AG10803 (cell line): ENCODE measurements around the gene GKAP1.
"Not testable (repeated sequence)": the region's sequence is repeated elsewhere in the genome, so short reads cannot be mapped to it uniquely, and the experiment has no call there.

Experiments
- DNase-seq: peaks from one replicate; pipeline ENCODE4 v3.0.0; 2010; ENCODE audit warnings: low read depth
- H3K4me3 ChIP-seq: 2 replicates; pipeline ENCODE4 v1.5.1; 2011; ENCODE audit warnings: mild to moderate bottlenecking, low read length, control low read depth
- TF ChIP-seq, protein P1 (sequence below): conservative IDR thresholded peaks from 2 replicates; pipeline ENCODE4 v1.5.1; 2011; ENCODE audit warnings: mild to moderate bottlenecking, low read length, control low read depth, inconsistent platforms

Gene GKAP1

DNA sequence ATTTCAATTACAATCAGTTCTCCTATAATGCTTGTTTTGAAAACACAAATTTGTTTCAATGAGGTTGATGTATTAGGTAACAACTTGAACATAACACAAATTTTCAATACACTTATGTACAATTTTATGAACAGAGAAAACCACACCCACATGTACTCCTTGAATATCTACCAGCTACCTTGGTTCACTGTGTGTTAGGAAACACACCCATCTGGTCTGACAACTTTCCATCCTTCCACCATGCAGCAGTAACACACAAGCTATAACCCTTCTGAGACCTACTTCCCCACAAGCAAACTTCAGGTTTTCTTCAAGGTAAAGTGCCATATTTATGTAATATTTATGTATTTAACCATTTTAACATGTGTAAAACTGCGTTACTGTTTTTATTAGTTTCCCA lies 73.4 kb downstream of the GKAP1 start:
- TF ChIP-seq, protein P1, sequence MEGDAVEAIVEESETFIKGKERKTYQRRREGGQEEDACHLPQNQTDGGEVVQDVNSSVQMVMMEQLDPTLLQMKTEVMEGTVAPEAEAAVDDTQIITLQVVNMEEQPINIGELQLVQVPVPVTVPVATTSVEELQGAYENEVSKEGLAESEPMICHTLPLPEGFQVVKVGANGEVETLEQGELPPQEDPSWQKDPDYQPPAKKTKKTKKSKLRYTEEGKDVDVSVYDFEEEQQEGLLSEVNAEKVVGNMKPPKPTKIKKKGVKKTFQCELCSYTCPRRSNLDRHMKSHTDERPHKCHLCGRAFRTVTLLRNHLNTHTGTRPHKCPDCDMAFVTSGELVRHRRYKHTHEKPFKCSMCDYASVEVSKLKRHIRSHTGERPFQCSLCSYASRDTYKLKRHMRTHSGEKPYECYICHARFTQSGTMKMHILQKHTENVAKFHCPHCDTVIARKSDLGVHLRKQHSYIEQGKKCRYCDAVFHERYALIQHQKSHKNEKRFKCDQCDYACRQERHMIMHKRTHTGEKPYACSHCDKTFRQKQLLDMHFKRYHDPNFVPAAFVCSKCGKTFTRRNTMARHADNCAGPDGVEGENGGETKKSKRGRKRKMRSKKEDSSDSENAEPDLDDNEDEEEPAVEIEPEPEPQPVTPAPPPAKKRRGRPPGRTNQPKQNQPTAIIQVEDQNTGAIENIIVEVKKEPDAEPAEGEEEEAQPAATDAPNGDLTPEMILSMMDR, result no peak

DNA sequence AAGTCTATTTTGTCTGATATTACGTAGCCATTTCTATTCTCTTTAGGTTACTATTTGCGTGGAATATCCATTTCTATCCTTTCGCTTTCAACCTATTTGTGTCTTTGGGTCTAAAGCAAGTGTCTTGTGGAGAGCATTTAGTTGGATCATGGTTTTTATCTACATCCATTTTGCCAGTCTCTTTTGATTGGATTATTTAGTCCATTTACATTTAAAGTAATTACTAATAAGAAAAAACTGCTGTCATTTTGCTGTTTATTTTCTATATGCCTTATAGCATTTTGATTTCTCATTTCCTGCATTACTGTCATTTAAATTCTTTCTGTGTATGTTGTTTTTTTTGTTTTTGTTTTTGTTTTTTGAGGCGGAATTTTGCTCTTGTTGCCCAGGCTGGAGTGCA lies 83.8 kb downstream of the GKAP1 start:
- no peak overlapping the region for H3K4me3 ChIP-seq
- DNase-seq, result no peak
- TF ChIP-seq, protein P1, result no peak

More for the DNA sequence above, 73.4 kb downstream of the GKAP1 start:
- no peak for DNase-seq
- H3K4me3 ChIP-seq, result no peak overlapping the region

- DNase-seq, H3K4me3 ChIP-seq: not testable (repeated sequence)
Measured at GRCh38 chr9:83728591-83729368, 88.8 kb downstream of the GKAP1 start.

DNA sequence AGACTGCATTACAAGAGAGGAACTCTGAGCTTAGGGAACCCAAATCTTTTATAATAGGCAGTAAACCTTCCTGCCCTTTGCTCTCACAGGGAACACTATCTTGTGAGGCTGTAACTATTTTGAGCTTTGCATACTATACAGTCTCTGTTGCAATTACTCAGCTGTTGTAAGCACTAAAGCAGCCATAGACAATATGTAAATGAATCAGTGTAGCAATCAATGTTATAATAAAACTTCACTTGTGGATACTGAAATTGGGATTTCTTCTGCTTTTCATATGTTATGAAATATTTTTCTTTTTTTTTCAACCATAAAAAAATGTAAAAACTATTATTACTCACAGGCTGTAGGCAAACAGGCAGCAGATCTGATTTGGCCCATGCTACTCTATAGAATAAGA lies 93.1 kb downstream of the GKAP1 start:
- TF ChIP-seq, protein P1, result no peak
- H3K4me3 ChIP-seq, result no peak overlapping the region
- DNase-seq, result no peak

GRCh38 chr9:83722726-83723495 lies 94.7 kb downstream of the GKAP1 start:
- TF ChIP-seq, protein P1, result no peak
- no peak overlapping the region for H3K4me3 ChIP-seq
- no peak for DNase-seq

- no peak overlapping the region for H3K4me3 ChIP-seq
- TF ChIP-seq, protein P1, result no peak
- DNase-seq, result no peak
Measured at GRCh38 chr9:83721509-83721908, 96.1 kb downstream of the GKAP1 start.

DNA sequence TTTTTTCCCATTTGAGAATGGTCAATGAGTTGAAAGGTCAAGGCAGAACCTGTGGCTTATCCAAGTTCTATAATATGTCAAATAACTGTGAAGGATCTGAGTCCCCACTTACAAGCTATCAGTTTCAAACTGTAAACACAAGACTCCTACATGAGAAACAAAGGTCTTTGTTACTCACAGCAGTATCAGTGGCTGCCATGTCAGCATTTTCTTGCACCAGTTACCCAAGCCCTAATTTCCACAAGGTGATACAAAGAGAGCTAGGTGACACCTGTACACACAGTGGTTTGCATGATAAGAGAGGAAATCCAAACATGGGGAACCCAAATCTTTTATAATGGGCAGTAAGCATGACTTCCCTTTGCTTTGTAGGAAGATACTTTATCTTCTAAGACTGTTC lies 101.8 kb downstream of the GKAP1 start:
- DNase-seq, result no peak
- no peak overlapping the region for H3K4me3 ChIP-seq
- TF ChIP-seq, protein P1, result no peak
